GM12878 (cell line): ENCODE results near the gene RAB25. TPM values are rescaled to one million over a fixed set of nuclear protein-coding genes. Genes with fewer than 3 reads are reported as not detected.
A peak's percentile ranks its signal among the peaks of the same experiment; 100 is the strongest.

Experiments
- ATAC-seq: fragments of 200-7000 bp; cut with Tn5 transposase; 3 replicates; pipeline ENCODE4 v1.9.1; 2020; ENCODE audit warnings: mild to moderate bottlenecking, moderate library complexity
- BruUV-seq: library from RNA; stranded (reverse); fragments of 400-500 nt; replicated peaks from 2 replicates; lab custom pipeline; 2021; lab: Mats Ljungman, UMichigan
- CTCF ChIA-PET: fragments of 300-600 bp; sonication (Branson Sonifier 250); formaldehyde crosslinking; extraction: SDS; loops from one replicate; lab custom pipeline; 2021; ENCODE audit warnings: inconsistent platforms; lab: Yijun Ruan, JAX
- POLR2A ChIA-PET: fragments of 350-600 bp; formaldehyde crosslinking; extraction: SDS; loops from one replicate; lab custom pipeline; 2021; ENCODE audit warnings: inconsistent platforms; lab: Charles Lee
- RAD21 ChIA-PET: fragments of 300-600 bp; sonication (Branson Sonifier 250); formaldehyde crosslinking; loops from one replicate; lab custom pipeline; 2023; ENCODE audit warnings: antibody characterized with exemption; ENCODE audit not compliant: unreplicated experiment; lab: Charles Lee
- SMC1A ChIA-PET: fragments of 300-600 bp; sonication (Branson Sonifier 250); formaldehyde crosslinking; loops from one replicate; lab custom pipeline; 2023; ENCODE audit not compliant: unreplicated experiment, uncharacterized antibody; lab: Charles Lee
- DNase-seq: peaks from one replicate; pipeline ENCODE4 v3.0.0-alpha.2; 2011; ENCODE audit warnings: low read depth, low spot score
- FAIRE-seq: peaks from 3 replicates; lab custom pipeline; 2011; peaks lifted over from hg19 to GRCh38; lab: Jason Lieb, UNC
- H2AFZ ChIP-seq: 2 replicates; pipeline ENCODE4 v1.6.0; 2011; ENCODE audit warnings: low read depth, low read length, control low read depth; ENCODE audit not compliant: control insufficient read depth
- H3K27ac ChIP-seq: 2 replicates; pipeline ENCODE4 v1.5.1; 2011; ENCODE audit warnings: control low read depth; ENCODE audit not compliant: control insufficient read depth, insufficient read depth
- H3K27me3 ChIP-seq, 2 experiments: replicated peaks in 1 of 2; 2 replicates each; pipeline versions ENCODE4 v1.6.0 to v1.6.1; 2011; ENCODE audit warnings: low read length in 1 of 2; ENCODE audit not compliant: control insufficient read depth in 2 of 2, insufficient read depth in 2 of 2
- H3K36me3 ChIP-seq, 2 experiments: 2 replicates each; pipeline ENCODE4 v1.5.1; 2011; ENCODE audit warnings: low read length in 1 of 2; ENCODE audit not compliant: control insufficient read depth in 2 of 2, insufficient read depth in 2 of 2
- H3K4me1 ChIP-seq: 2 replicates; pipeline ENCODE4 v1.6.1; 2011; ENCODE audit warnings: mild to moderate bottlenecking, low read length, moderate library complexity, mixed read lengths; ENCODE audit not compliant: control insufficient read depth, insufficient read depth
- H3K4me2 ChIP-seq: 2 replicates; pipeline ENCODE4 v1.6.0; 2011; ENCODE audit warnings: control low read depth; ENCODE audit not compliant: control insufficient read depth, insufficient read depth
- H3K4me3 ChIP-seq: fragments of 200-600 bp; sonication (generic); 2 replicates; pipeline ENCODE4 v1.5.1; 2016
- H3K79me2 ChIP-seq: 2 replicates; pipeline ENCODE4 v1.6.0; 2011; ENCODE audit warnings: low read length; ENCODE audit not compliant: control insufficient read depth, insufficient read depth
- H3K9ac ChIP-seq: 2 replicates; pipeline ENCODE4 v1.8.0; 2011; ENCODE audit warnings: low read length, control low read depth, mixed read lengths; ENCODE audit not compliant: control insufficient read depth, insufficient read depth
- H3K9me3 ChIP-seq: replicated peaks from 3 replicates; pipeline ENCODE4 v1.5.1; 2011; ENCODE audit warnings: mild to moderate bottlenecking, low read length; ENCODE audit not compliant: control insufficient read depth, insufficient read depth
- H4K20me1 ChIP-seq: 2 replicates; pipeline ENCODE4 v1.6.0; 2011; ENCODE audit not compliant: control insufficient read depth, insufficient read depth
- BHLHE40 ChIP-seq, 2 experiments: fragments of 450-650 bp in 1 of 2; IDR thresholded peaks; 2 replicates each; pipeline ENCODE4 v1.6.1; 2011 to 2017; ENCODE audit warnings: low read depth in 2 of 2, borderline replicate concordance in 1 of 2, improper control_type of control experiment in 1 of 2, low read length in 1 of 2, mild to moderate bottlenecking in 1 of 2
- CUX1 ChIP-seq: IDR thresholded peaks from 2 replicates; pipeline ENCODE4 v1.6.1; 2012; ENCODE audit warnings: improper control_type of control experiment, low read depth, low read length; ENCODE audit not compliant: insufficient replicate concordance
- DPF2 ChIP-seq: fragments of 450-650 bp; IDR thresholded peaks from 2 replicates; pipeline ENCODE4 v1.6.1; 2017; ENCODE audit warnings: mild to moderate bottlenecking
- EED ChIP-seq: sonication (generic); IDR thresholded peaks from 2 replicates; pipeline ENCODE4 v1.6.1; 2016; ENCODE audit warnings: antibody characterized with exemption, low read depth
- EP300 ChIP-seq, 2 experiments: fragments of 150-350 bp in 1 of 2; IDR thresholded peaks; 2 replicates each; pipeline ENCODE4 v1.6.1; 2011 to 2012; ENCODE audit warnings: low read depth in 2 of 2, low read length in 2 of 2, borderline replicate concordance in 1 of 2, improper control_type of control experiment in 1 of 2, inconsistent platforms in 1 of 2; ENCODE audit not compliant: control insufficient read depth in 1 of 2
- GATAD2B ChIP-seq: fragments of 450-650 bp; conservative IDR thresholded peaks from 2 replicates; pipeline ENCODE4 v1.6.1; 2017; ENCODE audit warnings: low read depth, mild to moderate bottlenecking, moderate library complexity
- HDAC2 ChIP-seq: fragments of 200-600 bp; sonication (generic); IDR thresholded peaks from 2 replicates; pipeline ENCODE4 v1.6.1; 2017
- HDGF ChIP-seq: fragments of 450-650 bp; IDR thresholded peaks from 2 replicates; pipeline ENCODE4 v1.6.1; 2016; ENCODE audit warnings: antibody characterized with exemption
- IKZF1 ChIP-seq: fragments of 450-650 bp; conservative IDR thresholded peaks from 2 replicates; pipeline ENCODE4 v1.6.1; 2017; ENCODE audit warnings: antibody characterized with exemption, mild to moderate bottlenecking
- IKZF2 ChIP-seq, 2 experiments: fragments of 450-650 bp; IDR thresholded peaks; 2 replicates each; pipeline ENCODE4 v1.6.1; 2017; ENCODE audit warnings: mild to moderate bottlenecking in 2 of 2, moderate library complexity in 2 of 2
- MEF2B ChIP-seq: fragments of 450-650 bp; IDR thresholded peaks from 2 replicates; pipeline ENCODE4 v1.6.1; 2018; ENCODE audit warnings: mild to moderate bottlenecking, moderate library complexity; ENCODE audit not compliant: partially characterized antibody, poor library complexity, severe bottlenecking
- MTA2 ChIP-seq: fragments of 450-650 bp; IDR thresholded peaks from 2 replicates; pipeline ENCODE4 v1.6.1; 2016; ENCODE audit warnings: low read depth, mild to moderate bottlenecking, moderate library complexity
- MXI1 ChIP-seq: fragments of 150-350 bp; IDR thresholded peaks from 2 replicates; pipeline ENCODE4 v1.6.1; 2011; ENCODE audit warnings: low read depth, mild to moderate bottlenecking, inconsistent platforms, low read length, improper control_type of control experiment
- NBN ChIP-seq: fragments of 450-650 bp; IDR thresholded peaks from 2 replicates; pipeline ENCODE4 v1.6.1; 2016
- POU2F2 ChIP-seq: IDR thresholded peaks from 3 replicates; pipeline ENCODE4 v1.6.1; 2011; ENCODE audit warnings: low read depth, mild to moderate bottlenecking, low read length, borderline replicate concordance
- SMAD1 ChIP-seq: fragments of 450-650 bp; IDR thresholded peaks from 2 replicates; pipeline ENCODE4 v1.6.1; 2018; ENCODE audit warnings: mild to moderate bottlenecking, low read depth; ENCODE audit not compliant: partially characterized antibody
- ZSCAN29 ChIP-seq: fragments of 450-650 bp; IDR thresholded peaks from 2 replicates; pipeline ENCODE4 v1.6.1; 2017; ENCODE audit warnings: mild to moderate bottlenecking, moderate library complexity
- WGBS: methylation state at CpG from one replicate; pipeline ENCODE4 v1.1.6; 2016; ENCODE audit warnings: low lambda C conversion rate; ENCODE audit not compliant: insufficient replicate concordance, insufficient coverage; ENCODE audit errors: missing lambda C conversion rate; 5-methylcytosine and 5-hydroxymethylcytosine counted together
- in situ Hi-C: fragments of 300-500 bp; cut with MboI; formaldehyde crosslinking; loops from 9 replicates; pipeline ENCODE4 v1.14.3; 2018; ENCODE audit warnings: mixed read lengths
- intact Hi-C: fragments of 100-400 bp; cut with micrococcal nuclease; formaldehyde crosslinking; loops from one replicate; pipeline ENCODE4 v1.14.2; 2022; ENCODE audit not compliant: unreplicated experiment
- polyA plus RNA-seq, 11 experiments: library from polyadenylated mRNA; depleted of rRNA in 4 of 11; unstranded in 6 of 11; stranded (reverse) in 5 of 11; fragments of >200 nt; fragmentation: Nextera tagmentation in 4 of 11; fragmentation: Illumina TruSeq in 1 of 11; extraction: Ambion mirVana in 4 of 11; extraction: Trizol in 1 of 11; gene quantifications; 1 replicate in 1 of 11; 2 replicates in 10 of 11; pipeline versions ENCODE4 v1.2.1 to v1.2.3, GENCODE V29; 2011 to 2016; ENCODE audit warnings: inconsistent platforms in 2 of 11, missing spikeins in 2 of 11, low read depth in 1 of 11
- total RNA-seq, 4 experiments: library from RNA; depleted of rRNA in 3 of 4; stranded (reverse); fragments of >200 nt in 3 of 4; fragmentation: Illumina TruSeq in 1 of 4; extraction: Trizol in 1 of 4; gene quantifications; 2 replicates each; pipeline versions ENCODE4 v1.2.1 to v1.2.3, GENCODE V29; 2013 to 2021
- TF ChIP-seq, protein P1 (sequence below): fragments of 450-650 bp; IDR thresholded peaks from 2 replicates; pipeline ENCODE4 v1.6.1; 2017; ENCODE audit warnings: low read depth, mild to moderate bottlenecking, moderate library complexity

The RAB25 gene
- total and polyA plus RNA-seq, 10 of the 15 experiments (the other 5 are each of a cell fraction or from before 2014, with no cell fraction given): 0.16 to 0.36 (median 0.22) TPM; not detected in 7

GRCh38 chr1:156065212-156065611, 4.3 kb downstream of the RAB25 start:
- H2AFZ ChIP-seq: no peak overlapping the region
- no peak overlapping the region for H3K9ac ChIP-seq
- H3K4me1 ChIP-seq: no peaks in the 10 kb centered on the region
- no peaks in the 10 kb centered on the region for H3K36me3 ChIP-seq
- H3K9me3 ChIP-seq: no peaks in the 10 kb centered on the region
- CTCF ChIA-PET: interaction anchor here (0.6 to 6.4 kb wide), 28 partner anchors 9 to 771 kb away, joined by 3 to 102 read pairs (median 8); partner anchors contain the start of genes GON4L, KHDC4, SSR2 and SYT11
- peak in 1 of 2 experiments; percentile 8; a peak in 1 of 4 replicates for TF ChIP-seq EP300 (IDR thresholded peaks at IDR 0.05; ENCODE audit: borderline replicate concordance in 1 of 2, control insufficient read depth in 1 of 2, low read depth in 2 of 2, low read length in 2 of 2)
- TF ChIP-seq MTA2: peak; percentile 64
- TF ChIP-seq HDGF: peak; percentile 78
- peak; percentile 81; the same call in 1 of the 2 replicates for TF ChIP-seq IKZF1
- TF ChIP-seq BHLHE40 (IDR thresholded peaks at IDR 0.05; ENCODE audit: borderline replicate concordance in 1 of 2, low read depth in 2 of 2, low read length in 1 of 2): peak; percentile 56 to 66; a peak in 2 of 4 replicates
- TF ChIP-seq MXI1: no peak; the same call in 1 of the 2 replicates
- TF ChIP-seq SMAD1: peak; percentile 51
- TF ChIP-seq IKZF2 (IDR thresholded peaks at IDR 0.05): peak; percentile 78 to 81; a peak in 2 of 4 replicates
- TF ChIP-seq EED: no peak
- peak; percentile 69; the same call in 1 of the 2 replicates for TF ChIP-seq DPF2
- TF ChIP-seq NBN: peak; percentile 81
- TF ChIP-seq GATAD2B: 0 out of 2 replicates have a peak, but pooled peaks have one; percentile 18
- no peak for TF ChIP-seq CUX1
- peak; percentile 65 for TF ChIP-seq MEF2B
- no peak for TF ChIP-seq HDAC2
- TF ChIP-seq, protein P1, sequence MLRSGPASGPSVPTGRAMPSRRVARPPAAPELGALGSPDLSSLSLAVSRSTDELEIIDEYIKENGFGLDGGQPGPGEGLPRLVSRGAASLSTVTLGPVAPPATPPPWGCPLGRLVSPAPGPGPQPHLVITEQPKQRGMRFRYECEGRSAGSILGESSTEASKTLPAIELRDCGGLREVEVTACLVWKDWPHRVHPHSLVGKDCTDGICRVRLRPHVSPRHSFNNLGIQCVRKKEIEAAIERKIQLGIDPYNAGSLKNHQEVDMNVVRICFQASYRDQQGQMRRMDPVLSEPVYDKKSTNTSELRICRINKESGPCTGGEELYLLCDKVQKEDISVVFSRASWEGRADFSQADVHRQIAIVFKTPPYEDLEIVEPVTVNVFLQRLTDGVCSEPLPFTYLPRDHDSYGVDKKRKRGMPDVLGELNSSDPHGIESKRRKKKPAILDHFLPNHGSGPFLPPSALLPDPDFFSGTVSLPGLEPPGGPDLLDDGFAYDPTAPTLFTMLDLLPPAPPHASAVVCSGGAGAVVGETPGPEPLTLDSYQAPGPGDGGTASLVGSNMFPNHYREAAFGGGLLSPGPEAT: peak; percentile 43; the same call in 1 of the 2 replicates
- TF ChIP-seq ZSCAN29: no peak
- peak; percentile 32; the same call in 1 of the 3 replicates for TF ChIP-seq POU2F2
- TF ChIP-seq, all 136 proteins: peak for 13
- Histone ChIP-seq H3K4me2 (no peak overlapping the region), H3K27ac (no peak overlapping the region), H3K79me2 (no peaks in the 10 kb centered on the region), H3K27me3 (no peaks in the 10 kb centered on the region), H4K20me1 (no peaks in the 10 kb centered on the region), H3K4me3 (no peak overlapping the region)
- FAIRE-seq (no peak), ATAC-seq (peak; percentile 47), DNase-seq (no peak)
- 67% methylated on average over 3 of the region's 3 CpGs for WGBS
- in situ Hi-C loops: loop anchor here (5.0 kb wide), 1 partner anchor 133 kb away; the partner anchor contains the start of gene KHDC4
- POLR2A ChIA-PET: interaction anchor here (0.8 to 2.2 kb wide), 9 partner anchors 14 to 131 kb away, joined by 3 to 8 read pairs (median 4); partner anchors contain the start of gene KHDC4
- RAD21 ChIA-PET: interaction anchor here (0.7 to 5.1 kb wide), 15 partner anchors 13 to 131 kb away, joined by 3 to 68 read pairs (median 6); partner anchors contain the start of genes ARHGEF2 and KHDC4
- intact Hi-C loops: no loop called here
- no TSS peak for BruUV-seq
- SMC1A ChIA-PET: interaction anchor here (0.6 to 5.4 kb wide), 23 partner anchors 8 to 231 kb away, joined by 3 to 69 read pairs (median 4); partner anchors contain the start of genes KHDC4, RXFP4 and SSR2
